Astrocyte of the cerebellum (primary cell): Measurements from ENCODE around the gene TMEM59L.
"Not testable (repeated sequence)": the region's sequence is repeated elsewhere in the genome, so short reads cannot be mapped to it uniquely, and the experiment has no call there.

Experiments
- DNase-seq: peaks from one replicate; pipeline ENCODE4 v3.0.0-alpha.2; 2011; ENCODE audit warnings: low read depth
- H3K4me3 ChIP-seq: 2 replicates; pipeline ENCODE4 v1.5.1; 2011; ENCODE audit warnings: mild to moderate bottlenecking, low read depth, low read length, moderate library complexity
- CTCF ChIP-seq: IDR thresholded peaks from 2 replicates; pipeline ENCODE4 v1.5.1; 2012; ENCODE audit warnings: low read length, low read depth, moderate library complexity, mild to moderate bottlenecking; ENCODE audit errors: missing control alignments
- in situ Hi-C: cut with HindIII; loops from 2 replicates; pipeline ENCODE4 v1.10.0; 2017; ENCODE audit warnings: low sequenced_read_pairs

The TMEM59L gene

GRCh38 chr19:18594096-18594823 is 18.4 kb upstream of the TMEM59L start:
- peak; percentile 54 for TF ChIP-seq CTCF
- peak; percentile 50 for DNase-seq
- in situ Hi-C loops, result loop anchor here (25.0 kb wide), 1 partner anchor 243 kb away; the partner anchor contains the start of gene UPF1
- H3K4me3 ChIP-seq, result peak overlapping the region; percentile 34

- peak overlapping the region; percentile 34 for H3K4me3 ChIP-seq
- no peak for TF ChIP-seq CTCF
- DNase-seq, result no peak
- in situ Hi-C loops, result loop anchor here (5.0 to 25.0 kb wide), 2 partner anchors 77 to 242 kb away; partner anchors contain the start of gene UPF1
These were observed 17.8 kb upstream of the TMEM59L start for GRCh38 chr19:18594824-18595373.

- TF ChIP-seq CTCF, result no peak
- in situ Hi-C loops, result loop anchor here (5.0 to 25.0 kb wide), 2 partner anchors 77 to 242 kb away; partner anchors contain the start of gene UPF1
- no peak for DNase-seq
- no peak overlapping the region for H3K4me3 ChIP-seq
These were observed 17.2 kb upstream of the TMEM59L start for GRCh38 chr19:18595475-18595874.

GRCh38 chr19:18596752-18597157 is 15.9 kb upstream of the TMEM59L start:
- TF ChIP-seq CTCF, result no peak
- H3K4me3 ChIP-seq, result no peak overlapping the region
- DNase-seq, result no peak
- in situ Hi-C loops, result loop anchor here (5.0 to 25.0 kb wide), 2 partner anchors 76 to 241 kb away; partner anchors contain the start of gene UPF1

GRCh38 chr19:18597809-18598660 is 14.6 kb upstream of the TMEM59L start:
- in situ Hi-C loops, result loop anchor here (5.0 to 25.0 kb wide), 2 partner anchors 74 to 239 kb away; partner anchors contain the start of gene UPF1
- no peak overlapping the region for H3K4me3 ChIP-seq
- TF ChIP-seq CTCF, result no peak
- DNase-seq, result no peak

GRCh38 chr19:18599485-18599884 is 13.2 kb upstream of the TMEM59L start:
- no peak for TF ChIP-seq CTCF
- no peak overlapping the region for H3K4me3 ChIP-seq
- no peak for DNase-seq
- in situ Hi-C loops, result loop anchor here (5.0 to 25.0 kb wide), 2 partner anchors 73 to 238 kb away; partner anchors contain the start of gene UPF1

GRCh38 chr19:18600692-18601397 is 11.8 kb upstream of the TMEM59L start:
- in situ Hi-C loops, DNase-seq, H3K4me3 ChIP-seq: not testable (repeated sequence)
